NCI-H1930 (cell line): ENCODE data around the gene DLL1.
A peak's percentile ranks its signal among the peaks of the same experiment; 100 is the strongest.
"Not testable (repeated sequence)": the region's sequence is repeated elsewhere in the genome, so short reads cannot be mapped to it uniquely, and the experiment has no call there.

Source experiments
- DNase-seq, 2 experiments: peaks; one replicate each; lab custom pipeline; 2025; lab: John Stamatoyannopoulos, UW

The DLL1 gene, protein sequence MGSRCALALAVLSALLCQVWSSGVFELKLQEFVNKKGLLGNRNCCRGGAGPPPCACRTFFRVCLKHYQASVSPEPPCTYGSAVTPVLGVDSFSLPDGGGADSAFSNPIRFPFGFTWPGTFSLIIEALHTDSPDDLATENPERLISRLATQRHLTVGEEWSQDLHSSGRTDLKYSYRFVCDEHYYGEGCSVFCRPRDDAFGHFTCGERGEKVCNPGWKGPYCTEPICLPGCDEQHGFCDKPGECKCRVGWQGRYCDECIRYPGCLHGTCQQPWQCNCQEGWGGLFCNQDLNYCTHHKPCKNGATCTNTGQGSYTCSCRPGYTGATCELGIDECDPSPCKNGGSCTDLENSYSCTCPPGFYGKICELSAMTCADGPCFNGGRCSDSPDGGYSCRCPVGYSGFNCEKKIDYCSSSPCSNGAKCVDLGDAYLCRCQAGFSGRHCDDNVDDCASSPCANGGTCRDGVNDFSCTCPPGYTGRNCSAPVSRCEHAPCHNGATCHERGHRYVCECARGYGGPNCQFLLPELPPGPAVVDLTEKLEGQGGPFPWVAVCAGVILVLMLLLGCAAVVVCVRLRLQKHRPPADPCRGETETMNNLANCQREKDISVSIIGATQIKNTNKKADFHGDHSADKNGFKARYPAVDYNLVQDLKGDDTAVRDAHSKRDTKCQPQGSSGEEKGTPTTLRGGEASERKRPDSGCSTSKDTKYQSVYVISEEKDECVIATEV

DNA sequence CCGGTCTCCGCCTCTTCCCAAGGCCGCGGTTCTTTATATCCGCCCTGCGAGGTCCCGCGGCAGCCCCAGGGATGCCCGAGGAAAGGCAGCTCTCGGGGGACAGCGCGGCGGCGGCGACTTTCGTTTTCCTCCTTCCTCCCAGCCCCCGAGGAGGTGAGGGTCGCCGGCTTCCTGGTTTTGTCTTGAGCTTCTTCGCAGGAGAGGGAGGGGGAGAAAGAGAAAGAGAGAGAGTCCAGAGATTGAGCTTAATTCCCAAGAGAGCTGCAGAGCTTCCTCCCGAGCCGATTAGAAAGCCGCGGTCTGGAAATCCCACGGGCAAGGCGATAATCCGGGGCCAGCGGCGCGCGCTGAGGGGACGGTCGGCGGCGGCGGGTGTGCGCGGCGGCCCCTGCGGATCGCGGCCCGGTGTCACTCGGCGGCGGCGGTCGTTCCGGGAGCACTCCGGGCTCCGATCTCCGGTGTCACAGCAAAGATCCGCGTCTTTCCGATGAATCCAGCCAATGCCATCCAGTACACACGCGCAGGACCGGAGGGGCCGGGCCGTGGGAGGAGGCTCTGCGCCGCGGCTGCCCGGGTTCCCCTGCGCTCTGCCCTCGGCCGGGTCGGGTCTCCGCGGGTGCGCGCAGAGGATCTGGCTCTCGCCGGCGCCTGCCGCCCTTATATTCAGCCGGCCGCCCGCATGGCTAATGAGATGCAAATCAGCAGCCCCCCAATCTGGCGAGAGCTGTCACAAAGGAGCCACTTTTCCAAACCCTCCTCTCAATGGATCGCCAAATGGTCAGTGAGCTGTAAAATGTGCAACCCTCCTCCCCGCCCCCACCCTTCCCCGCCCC is at the start of gene DLL1:
DLL1 (minus strand) TSS at position 783 of the 833 bp plus-strand sequence. CDS start 939 bp downstream, outside the sequence.
- DNase-seq: peak; percentile 12 to 29

DNA sequence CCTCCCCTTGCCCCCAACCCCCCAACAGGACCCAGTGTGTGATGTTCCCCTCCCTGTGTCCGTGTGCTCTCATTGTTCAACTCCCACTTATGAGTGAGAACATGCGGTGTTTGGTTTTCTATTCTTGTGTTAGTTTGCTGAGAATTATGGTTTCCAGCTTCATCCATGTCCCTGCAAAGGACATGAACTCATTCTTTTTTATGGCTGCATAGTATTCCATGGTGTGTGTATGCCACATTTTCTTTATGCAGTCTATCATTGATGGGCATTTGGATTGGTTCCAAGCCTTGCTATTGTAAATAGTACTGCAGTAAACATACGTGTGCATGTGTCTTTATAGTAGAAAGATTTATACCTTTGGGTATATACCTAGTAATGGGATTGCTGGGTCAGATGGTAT is 44.3 kb upstream of the DLL1 start:
- DNase-seq: not testable (repeated sequence)

DNA sequence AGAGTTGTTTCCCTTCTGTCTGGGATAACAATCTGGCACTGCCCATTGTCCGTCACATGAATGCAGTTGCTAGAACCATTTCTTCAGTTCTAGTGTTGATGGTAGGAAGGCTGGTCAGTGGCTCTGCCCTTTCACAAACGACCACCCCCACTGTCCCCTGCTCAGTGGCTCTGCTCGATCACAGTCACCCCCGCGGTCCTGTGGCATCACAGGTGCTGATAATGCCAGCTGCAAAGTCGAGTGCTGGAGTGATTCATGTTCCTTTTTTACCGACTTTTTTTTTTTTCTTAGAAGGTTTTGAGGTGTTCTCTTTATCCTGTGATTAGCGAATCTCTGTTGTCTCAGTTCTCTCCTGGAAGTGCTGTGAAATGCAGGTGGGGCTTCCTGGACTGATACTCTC is 38.4 kb upstream of the DLL1 start:
- DNase-seq: no peak

DNA sequence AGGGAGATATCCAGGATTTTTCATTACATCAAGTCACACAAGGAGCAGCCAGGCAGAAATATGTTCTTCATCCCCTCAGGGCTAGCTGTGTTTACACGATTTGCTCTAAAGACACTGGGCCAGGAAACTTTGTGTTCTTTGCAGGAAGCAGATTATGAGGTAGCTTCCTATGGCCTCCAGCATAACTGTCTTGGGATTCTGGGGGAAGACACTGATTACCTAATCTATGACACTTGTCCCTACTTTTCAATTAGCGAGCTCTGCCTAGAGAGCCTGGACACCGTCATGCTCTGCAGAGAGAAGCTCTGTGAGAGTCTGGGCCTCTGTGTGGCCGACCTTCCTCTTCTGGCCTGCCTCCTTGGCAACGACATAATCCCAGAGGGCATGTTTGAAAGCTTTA is 26.8 kb upstream of the DLL1 start:
- no peak for DNase-seq

DNA sequence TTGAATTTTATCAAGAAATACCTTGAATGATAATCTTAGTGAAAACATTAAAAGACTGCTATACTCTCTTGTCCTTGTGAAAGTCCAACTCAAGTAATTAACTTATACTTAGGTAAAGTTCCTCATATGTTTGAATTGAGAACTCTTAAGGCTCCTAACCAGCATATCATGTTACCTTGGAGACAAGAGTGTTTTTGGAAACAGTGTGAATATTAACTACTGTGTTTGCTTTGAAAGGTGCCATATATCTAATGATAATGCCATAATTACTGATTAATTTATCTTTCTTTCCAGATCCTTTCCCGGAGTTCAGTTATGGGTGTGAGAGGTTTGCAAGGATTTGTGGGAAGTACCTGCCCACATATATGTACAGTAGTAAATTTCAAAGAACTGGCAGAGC is 26.2 kb upstream of the DLL1 start:
- no peak for DNase-seq

DNA sequence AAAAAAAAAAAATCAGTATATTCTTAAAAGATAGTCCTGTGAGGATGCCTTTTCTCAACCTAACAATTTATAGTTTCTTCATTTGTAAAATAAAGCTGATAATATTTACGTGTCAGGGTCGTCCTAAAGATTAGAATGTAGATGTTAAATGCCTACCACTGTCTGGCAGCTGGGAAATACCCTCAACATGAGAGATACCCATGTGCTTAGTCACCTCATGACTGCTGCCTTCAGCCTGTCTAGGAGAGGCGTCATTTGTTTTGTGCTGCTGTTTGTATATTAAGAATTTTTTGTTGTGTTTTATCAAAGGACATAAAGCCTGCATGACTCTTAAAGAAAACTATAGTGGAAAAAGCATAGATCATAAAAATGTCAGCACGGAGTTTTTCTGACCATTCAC is 25.2 kb upstream of the DLL1 start:
- DNase-seq: no peak

DNA sequence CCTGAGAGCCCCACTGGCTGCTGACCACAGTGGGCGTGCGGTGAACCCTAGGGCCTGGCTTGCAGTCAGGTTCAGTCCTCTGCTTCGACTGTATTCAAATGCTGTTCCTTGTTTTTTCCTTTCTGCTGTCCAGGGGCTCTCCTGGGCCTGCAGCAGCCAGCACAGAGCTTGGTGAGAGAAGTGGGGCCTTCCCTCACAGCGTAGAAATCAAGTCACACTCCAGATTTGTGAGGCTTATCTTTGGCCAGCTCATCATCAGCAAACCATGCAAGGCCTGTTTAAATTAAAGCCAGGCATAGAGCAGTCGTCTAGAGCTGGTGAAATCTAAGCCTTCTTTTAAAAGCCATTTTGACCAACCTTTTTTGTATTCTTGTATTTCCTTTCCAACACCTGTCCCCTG is 24.1 kb upstream of the DLL1 start:
- no peak for DNase-seq

DNA sequence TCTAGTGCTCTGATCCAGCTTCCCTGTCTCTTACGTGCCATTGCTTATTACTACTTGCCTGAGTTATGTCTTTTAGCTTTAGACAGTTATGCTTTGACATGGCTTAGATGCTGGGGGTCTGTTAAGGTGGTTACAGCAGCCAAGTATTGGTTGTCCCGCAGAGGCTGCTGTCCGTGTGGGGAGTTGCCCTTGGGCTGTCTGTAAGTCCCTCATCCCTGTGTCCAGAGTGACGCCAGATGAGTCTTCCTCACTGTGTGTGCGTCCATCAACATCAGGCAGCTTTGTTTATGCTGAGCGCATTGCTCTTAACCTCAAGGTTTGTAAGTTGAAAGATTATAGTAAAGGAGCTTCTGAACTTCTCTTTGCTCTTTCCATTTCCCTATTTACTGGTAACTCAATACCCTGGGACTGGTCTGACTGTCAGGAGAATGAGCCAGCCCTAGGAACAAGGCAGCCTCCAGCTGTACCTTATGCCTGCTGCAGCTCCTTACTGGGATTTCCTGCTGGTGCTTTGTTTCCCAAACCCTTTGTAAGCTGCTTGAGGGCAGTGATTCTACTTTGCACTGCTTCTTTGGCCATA is 22.9 kb upstream of the DLL1 start:
- no peak for DNase-seq

DNA sequence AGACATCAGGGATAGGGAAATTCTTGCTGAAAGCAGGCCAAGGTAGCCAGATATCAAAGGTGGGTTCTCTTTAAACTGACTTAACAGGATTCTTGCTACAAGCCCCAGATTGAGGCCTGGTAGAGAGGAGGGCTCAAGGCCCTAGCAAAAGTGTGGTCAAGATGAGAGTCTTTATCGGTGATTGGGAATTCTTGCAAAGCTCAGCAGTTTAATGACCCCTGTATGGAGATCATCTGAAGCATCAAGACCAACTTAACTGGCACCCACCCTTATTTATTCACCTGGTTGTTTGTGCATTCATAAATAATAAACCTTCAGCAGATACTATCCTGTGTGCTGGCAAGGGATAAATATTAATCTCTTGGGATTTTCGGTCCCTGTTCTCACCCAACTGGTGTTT is 22.0 kb upstream of the DLL1 start:
- no peak for DNase-seq

DNA sequence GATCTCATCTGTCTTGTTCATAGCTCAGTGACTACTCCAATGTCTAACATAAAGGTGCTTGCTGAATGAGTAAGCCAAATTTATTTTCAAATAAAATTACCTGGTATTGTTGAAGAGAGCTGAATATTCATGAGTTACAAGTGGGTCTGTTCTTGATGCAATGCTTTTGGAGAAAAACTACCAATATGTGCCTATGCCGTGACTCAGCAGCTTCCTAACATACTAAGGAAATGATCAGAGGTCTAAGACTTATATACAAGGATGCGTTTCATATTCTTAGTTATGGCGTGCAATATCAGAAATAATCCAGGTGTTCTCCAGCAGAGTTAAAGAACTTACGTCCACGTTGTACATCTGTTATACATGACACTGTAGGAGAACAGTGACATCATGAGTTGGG is 20.8 kb upstream of the DLL1 start:
- no peak for DNase-seq

DNA sequence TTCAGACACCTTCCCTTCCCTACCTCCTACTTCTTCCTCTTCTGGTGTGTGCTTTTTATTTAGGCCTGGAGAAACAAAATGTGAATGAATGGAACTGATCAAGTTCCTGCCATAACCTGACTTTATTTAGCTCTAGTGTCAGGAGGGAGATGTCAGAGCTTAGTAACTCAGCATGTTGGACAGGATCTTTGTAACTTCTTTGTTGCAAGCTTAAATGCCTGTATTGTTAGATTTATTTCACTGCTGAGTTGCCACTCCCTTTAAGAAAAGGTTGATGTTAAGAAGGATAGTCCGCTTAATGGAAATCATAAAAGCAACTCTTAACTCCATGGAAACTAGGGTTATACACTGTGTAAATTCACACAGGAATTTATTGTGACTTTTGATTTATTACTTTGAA is 17.9 kb upstream of the DLL1 start:
- DNase-seq: no peak

DNA sequence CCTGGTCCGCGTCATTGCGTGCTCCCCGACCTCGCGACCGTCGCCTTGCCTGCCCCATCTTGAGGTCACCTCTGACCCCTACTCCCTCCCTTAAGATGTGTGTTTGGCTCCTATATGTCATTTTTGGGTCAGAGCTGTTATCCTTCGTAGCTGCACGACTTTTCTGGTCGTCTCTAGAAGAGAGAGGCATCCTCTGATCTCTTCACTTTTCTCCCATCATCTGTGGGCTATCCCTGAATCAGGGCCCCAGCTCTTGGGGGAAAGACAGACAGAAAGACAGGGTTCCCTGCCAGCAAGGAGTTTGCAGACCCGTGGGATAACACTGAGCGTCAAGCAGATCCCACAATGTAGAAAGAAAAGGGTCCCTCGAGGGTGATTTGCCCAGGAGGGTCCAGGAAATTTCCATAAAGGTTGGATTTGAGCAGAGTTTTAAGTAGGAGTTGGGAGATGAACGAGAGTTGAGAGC is 16.2 kb upstream of the DLL1 start:
- no peak for DNase-seq

DNA sequence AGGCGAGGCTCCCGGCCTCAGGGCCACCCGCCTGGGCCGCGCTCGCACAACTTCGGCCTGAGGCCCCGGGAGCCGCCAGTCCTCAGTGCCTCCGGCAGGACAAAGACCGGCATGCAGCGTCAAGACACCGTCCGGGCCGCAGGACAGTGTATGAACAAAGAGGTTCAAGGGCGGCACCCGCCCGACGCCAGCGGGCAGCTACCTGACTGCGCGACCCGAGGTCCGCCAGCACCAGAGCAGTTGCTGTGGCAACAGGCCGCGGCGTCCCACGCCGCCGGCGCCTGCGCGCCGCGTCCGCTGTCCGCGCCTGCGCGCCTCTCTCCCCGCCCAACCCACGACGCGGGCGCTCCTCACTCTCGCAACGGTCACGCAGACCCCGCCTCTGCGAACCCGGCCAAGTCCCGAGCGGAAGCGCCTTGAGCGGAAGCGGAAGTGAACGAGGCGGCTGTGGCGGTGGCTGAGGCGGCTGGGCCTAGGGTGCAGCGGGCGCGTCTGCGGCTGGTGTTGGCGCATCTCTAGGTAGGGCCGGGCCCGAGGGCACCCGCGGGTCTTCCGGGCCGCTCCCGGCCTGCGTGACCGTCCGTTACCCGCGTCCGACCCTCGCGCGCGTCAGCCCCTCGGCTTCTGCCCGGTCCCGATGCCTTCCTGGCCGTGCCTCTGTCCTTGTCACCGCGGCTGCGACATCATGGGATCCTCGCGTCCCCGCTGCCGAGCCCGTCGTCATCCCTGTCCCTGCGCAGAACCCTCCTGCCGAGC is 15.6 kb upstream of the DLL1 start, which contains the start of gene FAM120B:
FAM120B (plus strand) TSS at position 435 of the 756 bp plus-strand sequence. CDS start 10,633 bp downstream, outside the sequence.
- DNase-seq: peak; percentile 86 to 88

DNA sequence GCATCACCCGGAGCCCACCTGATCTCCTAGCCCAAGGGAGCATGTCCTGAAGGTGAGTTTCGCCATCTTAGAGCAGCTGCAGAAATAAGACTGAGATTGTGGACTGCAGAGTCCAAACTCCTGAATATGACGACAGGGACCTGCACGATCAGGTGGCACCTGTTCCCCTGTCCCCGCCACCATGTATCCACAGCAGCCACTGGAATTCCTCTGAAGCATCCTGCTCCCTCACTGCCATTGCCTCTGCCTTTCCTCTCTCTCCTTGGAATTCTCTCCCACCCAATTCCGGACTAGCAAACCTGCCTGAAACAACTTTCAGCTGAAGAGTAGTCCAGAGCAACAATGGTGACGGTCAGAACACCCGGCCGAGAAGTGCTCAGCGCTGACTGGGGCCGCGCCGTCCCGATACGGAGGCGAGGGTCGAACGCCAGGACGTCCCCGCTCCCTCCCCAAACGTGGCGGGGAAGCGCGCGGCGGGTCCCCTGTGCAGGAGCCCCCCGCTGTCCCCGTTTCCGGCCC is 15.0 kb upstream of the DLL1 start:
- DNase-seq: no peak

DNA sequence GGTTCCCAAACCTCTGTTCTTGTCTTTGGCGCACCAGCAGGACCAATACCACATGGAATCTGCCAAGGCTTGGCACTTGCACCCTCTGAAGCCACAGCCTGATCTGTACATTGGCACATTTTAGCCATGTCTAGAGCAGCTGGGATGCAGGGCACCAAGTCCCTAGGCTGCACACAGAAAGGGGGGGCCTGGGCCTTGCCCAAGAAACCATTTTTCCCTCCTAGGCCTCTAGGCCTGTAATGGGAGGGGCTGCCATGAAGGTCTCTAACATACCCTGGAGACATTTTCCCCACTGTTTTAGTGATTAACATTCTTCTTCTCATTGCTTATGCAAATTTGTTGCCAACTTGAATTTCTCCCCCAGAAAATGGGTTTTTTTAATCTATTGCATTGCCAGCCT is 10.3 kb upstream of the DLL1 start:
- DNase-seq: no peak

DNA sequence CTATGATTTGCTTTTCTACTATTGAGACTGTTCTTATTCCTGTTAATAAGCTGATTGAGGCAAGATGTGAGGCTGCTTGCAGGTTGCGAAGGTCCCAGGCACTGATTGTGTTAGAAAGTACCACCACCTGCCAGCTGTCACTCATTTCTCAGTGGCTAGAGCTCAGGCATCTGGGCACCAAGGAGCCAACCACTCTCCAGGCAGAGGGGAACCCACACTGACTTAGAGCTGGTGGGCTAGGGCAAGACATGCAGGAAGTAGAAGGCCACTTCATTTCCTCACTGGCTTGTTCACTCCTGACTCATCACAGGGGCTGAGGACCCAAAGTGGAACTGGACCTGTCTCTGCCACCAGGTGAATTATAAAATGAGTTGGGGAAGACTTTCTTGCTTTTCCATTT is 7.8 kb upstream of the DLL1 start:
- DNase-seq: no peak

DNA sequence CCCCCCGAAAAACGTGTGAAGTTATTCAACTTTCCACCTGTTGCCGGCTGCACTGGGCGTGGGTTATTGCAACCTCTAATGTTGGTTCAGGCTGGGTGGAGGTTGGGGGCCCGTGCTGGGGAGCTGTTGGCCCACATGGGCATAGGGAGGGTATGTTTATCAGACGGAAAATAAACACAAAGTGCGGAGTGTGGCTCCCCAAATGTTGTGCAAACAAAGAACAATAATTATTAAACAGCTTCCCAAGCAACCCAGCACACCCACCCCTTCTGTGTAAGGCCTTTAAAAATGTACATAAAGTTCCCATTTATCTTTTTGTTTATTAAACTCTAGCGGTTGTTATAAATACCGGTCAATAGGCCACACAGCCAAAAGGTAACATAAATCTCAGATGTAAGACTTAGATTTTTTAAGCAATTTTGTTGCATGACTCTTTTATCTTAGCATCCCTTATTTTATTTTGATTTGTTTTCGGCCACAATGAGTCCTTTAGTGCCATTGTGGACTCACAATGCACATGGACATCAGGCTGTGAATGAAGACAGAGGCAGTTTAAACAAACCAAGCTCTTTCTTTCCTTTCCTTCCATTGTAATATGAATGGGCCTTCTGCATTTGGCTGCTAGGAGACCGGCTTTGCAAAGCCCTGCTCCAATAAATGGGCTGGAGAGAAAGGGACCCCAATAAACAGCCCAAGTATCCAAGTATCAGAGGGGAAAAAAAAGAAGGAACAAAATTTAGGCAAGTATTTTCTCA is 6.9 kb upstream of the DLL1 start:
- DNase-seq: peak; percentile 29 to 49

DNA sequence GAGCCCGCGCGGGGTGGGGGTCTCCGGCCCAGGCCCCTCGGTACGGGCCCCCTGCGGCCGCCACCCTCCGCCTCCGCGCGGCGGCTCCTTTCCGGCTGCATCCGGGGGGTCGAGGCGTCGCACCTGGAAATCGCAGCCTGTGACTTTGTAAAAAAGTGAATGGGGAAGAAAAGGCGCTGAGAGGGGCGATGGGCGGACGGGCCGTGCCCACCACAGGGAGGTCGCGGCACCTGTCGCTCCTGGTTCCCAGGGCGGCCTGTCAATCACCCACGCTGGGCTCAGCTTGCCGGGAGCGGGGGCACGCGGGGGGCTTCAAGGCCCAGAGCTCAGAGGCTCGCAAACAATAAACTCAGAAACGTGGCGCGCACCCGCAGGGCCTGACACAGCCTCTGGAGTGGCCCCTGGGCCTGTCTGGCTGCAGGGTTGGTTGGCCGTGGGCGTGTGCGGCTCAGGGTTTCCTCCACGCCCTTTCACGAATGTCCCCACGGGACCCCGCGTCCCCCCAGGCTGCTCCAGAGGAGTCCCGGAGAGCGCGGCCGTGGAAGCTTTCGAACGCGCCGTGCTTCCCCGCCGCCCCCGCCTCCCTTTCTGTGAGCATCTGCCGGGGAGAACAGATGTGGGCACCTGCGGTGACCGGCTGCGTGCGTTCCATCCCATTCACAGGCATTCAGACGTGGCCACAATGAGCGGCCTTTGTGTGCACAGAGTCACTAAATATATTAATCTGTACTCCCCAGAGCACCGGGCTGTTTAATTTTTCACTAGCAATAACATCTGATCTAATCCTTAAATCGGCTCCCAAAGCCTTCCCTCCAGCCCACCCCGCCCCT is 6.1 kb upstream of the DLL1 start:
- DNase-seq: peak; percentile 33 to 51

DNA sequence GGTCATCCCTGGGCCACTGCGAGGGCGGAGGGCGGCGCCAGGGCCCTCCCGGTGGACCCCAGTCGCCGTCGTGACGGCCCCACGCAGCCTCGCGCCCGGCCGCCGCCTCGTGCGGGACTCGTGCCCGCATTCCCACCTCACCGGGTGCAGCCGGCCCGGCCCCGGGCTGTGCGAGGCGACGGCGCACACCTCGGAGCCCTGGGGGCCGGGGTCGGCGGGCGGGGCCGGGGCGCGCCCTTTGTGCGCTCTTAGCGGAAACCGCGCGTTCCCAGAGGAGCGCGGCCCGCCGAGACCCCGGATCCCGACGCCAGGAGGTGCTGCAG is 5.5 kb upstream of the DLL1 start:
- DNase-seq: no peak
